Liver (tissue), 9 donors: ENCODE data around the gene UTF1. TPM values are rescaled to one million over a fixed set of nuclear protein-coding genes. Genes with fewer than 3 reads are reported as not detected.

Experiments used
- DNase-seq: peaks from one replicate; pipeline ENCODE4 v3.0.0-alpha.2; 2017; ENCODE audit warnings: low spot score
- H3K27ac ChIP-seq, 2 donors: one replicate each; pipeline ENCODE4 v1.7.0; 2013; ENCODE audit warnings: inconsistent platforms in 2 of 2, low read length in 2 of 2, control low read depth in 1 of 2, low read depth in 1 of 2, mild to moderate bottlenecking in 1 of 2
- H3K27me3 ChIP-seq, 4 donors: one replicate each; pipeline versions ENCODE4 v1.6.1 to v1.7.0; 2013; ENCODE audit warnings: low read length in 3 of 4, inconsistent platforms in 1 of 4, mild to moderate bottlenecking in 1 of 4, moderate library complexity in 1 of 4; ENCODE audit not compliant: control insufficient read depth in 4 of 4, insufficient read depth in 4 of 4
- H3K36me3 ChIP-seq, 4 donors: one replicate each; pipeline versions ENCODE4 v1.6.1 to v1.7.0; 2013; ENCODE audit warnings: low read length in 3 of 4, mild to moderate bottlenecking in 3 of 4, low read depth in 1 of 4, moderate library complexity in 1 of 4; ENCODE audit not compliant: control insufficient read depth in 4 of 4, insufficient read depth in 3 of 4
- H3K4me1 ChIP-seq, 4 donors: one replicate each; pipeline versions ENCODE4 v1.6.1 to v1.7.0; 2013; ENCODE audit warnings: low read length in 3 of 4, mild to moderate bottlenecking in 3 of 4, moderate library complexity in 1 of 4; ENCODE audit not compliant: control insufficient read depth in 4 of 4, insufficient read depth in 4 of 4
- H3K4me3 ChIP-seq, 3 donors: one replicate each; pipeline versions ENCODE4 v1.6.1 to v1.7.0; 2013; ENCODE audit warnings: low read length in 3 of 3, control low read depth in 1 of 3, low read depth in 1 of 3, mild to moderate bottlenecking in 1 of 3
- H3K9ac ChIP-seq, 2 donors: one replicate each; pipeline ENCODE4 v1.7.0; 2013; ENCODE audit warnings: low read length in 2 of 2, mild to moderate bottlenecking in 2 of 2, moderate library complexity in 2 of 2, control low read depth in 1 of 2, low read depth in 1 of 2
- H3K9me3 ChIP-seq, 4 donors: one replicate each; pipeline versions ENCODE4 v1.6.1 to v1.7.0; 2013; ENCODE audit warnings: low read length in 3 of 4; ENCODE audit not compliant: control insufficient read depth in 4 of 4
- ATF3 ChIP-seq: IDR thresholded peaks from 2 replicates; pipeline ENCODE4 v1.6.1; 2016; ENCODE audit warnings: antibody characterized with exemption
- CTCF ChIP-seq: fragments of 150-350 bp; IDR thresholded peaks from 2 replicates; pipeline ENCODE4 v1.5.1; 2017; ENCODE audit warnings: improper control_type of control experiment, low read depth, low read length; ENCODE audit not compliant: missing input control
- EGR1 ChIP-seq, 2 donors: IDR thresholded peaks; 2 replicates each; pipeline ENCODE4 v1.6.1; 2016 to 2018; ENCODE audit warnings: antibody characterized with exemption in 2 of 2, low read depth in 2 of 2
- FOXA1 ChIP-seq: IDR thresholded peaks from 2 replicates; pipeline ENCODE4 v1.6.1; 2016; ENCODE audit warnings: antibody characterized with exemption
- FOXA2 ChIP-seq: IDR thresholded peaks from 2 replicates; pipeline ENCODE4 v1.6.1; 2016; ENCODE audit warnings: antibody characterized with exemption
- GABPA ChIP-seq, 2 donors: IDR thresholded peaks in 1 of 2; conservative IDR thresholded peaks in 1 of 2; 2 replicates each; pipeline ENCODE4 v1.6.1; 2016; ENCODE audit warnings: antibody characterized with exemption in 2 of 2, mild to moderate bottlenecking in 1 of 2, moderate library complexity in 1 of 2
- HNF4G ChIP-seq: IDR thresholded peaks from 2 replicates; pipeline ENCODE4 v1.6.1; 2016; ENCODE audit warnings: antibody characterized with exemption
- NR2F2 ChIP-seq: IDR thresholded peaks from 2 replicates; pipeline ENCODE4 v1.6.1; 2016; ENCODE audit warnings: antibody characterized with exemption
- RAD21 ChIP-seq, 2 donors: IDR thresholded peaks; 2 replicates each; pipeline ENCODE4 v1.6.1; 2016; ENCODE audit warnings: antibody characterized with exemption in 2 of 2, mild to moderate bottlenecking in 2 of 2
- SP1 ChIP-seq: IDR thresholded peaks from 2 replicates; pipeline ENCODE4 v1.6.1; 2018; ENCODE audit warnings: antibody characterized with exemption, mild to moderate bottlenecking
- TAF1 ChIP-seq: conservative IDR thresholded peaks from 2 replicates; pipeline ENCODE4 v1.6.1; 2016; ENCODE audit warnings: antibody characterized with exemption, mild to moderate bottlenecking
- YY1 ChIP-seq: IDR thresholded peaks from 2 replicates; pipeline ENCODE4 v1.6.1; 2016; ENCODE audit warnings: antibody characterized with exemption, mild to moderate bottlenecking
- WGBS: extraction: QIAGEN DNeasy Blood & Tissue Kit; methylation state at CpG from one replicate; pipeline ENCODE4 v1.1.7; 2013; 5-methylcytosine and 5-hydroxymethylcytosine counted together
- polyA plus RNA-seq, 2 donors: library from polyadenylated mRNA; stranded (reverse) in 1 of 2; unstranded in 1 of 2; fragments of 200-250 nt in 1 of 2; fragments of >200 nt in 1 of 2; fragmentation: Nextera tagmentation in 1 of 2; extraction: Ambion mirVana in 1 of 2; gene quantifications; one replicate each; pipeline versions ENCODE4 v1.2.1 to v1.2.3, GENCODE V29; 2013 to 2015
- total RNA-seq, 2 donors: library from RNA; depleted of rRNA; stranded (reverse); fragments of >200 nt; gene quantifications; one replicate each; pipeline ENCODE4 v1.2.3, GENCODE V29; 2014
- TF ChIP-seq, protein P1 (sequence below): IDR thresholded peaks from 2 replicates; pipeline ENCODE4 v1.6.1; 2016; ENCODE audit warnings: antibody characterized with exemption, mild to moderate bottlenecking
- donor health status: healthy.
- donor health status: healthy.
- donor health status: healthy.
- donor health status: healthy.
- donor health status: healthy.

The UTF1 gene
- total and polyA plus RNA-seq, 4 donors, result not detected

DNA sequence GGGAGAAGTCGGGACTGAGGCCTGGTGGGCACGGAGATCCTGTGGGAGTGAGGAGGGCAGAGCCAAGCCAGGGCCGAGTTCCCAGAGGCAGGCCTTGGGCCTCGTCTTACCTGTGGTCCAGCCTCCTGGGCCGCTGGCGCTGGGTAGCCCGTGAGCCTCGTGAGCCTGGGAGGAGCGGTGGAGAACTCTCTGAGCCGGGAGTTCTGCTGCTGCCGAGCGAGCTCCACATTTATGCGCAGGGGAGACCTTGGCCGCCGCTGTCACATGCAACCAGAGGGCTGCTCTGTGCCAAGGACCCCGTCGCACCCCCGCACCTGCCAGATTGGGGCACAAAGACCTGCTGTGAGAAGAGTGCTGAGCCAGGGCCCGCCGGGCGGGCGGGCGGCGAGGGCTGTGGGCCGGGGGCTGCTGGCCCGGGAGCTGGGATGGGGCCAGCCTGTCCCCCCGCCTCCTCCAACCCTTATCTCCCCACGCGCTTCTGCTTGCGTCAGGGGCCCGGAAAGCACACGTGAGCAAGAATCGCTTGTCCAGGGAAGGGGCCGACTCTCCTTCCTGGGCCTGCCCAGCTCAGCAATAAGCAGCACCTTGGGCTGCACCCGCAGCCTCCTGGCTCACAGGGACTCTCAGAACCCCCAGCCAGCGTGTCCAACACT, 17.8 kb downstream of the UTF1 start:
- DNase-seq, result no peak
- WGBS, result 78% methylated on average over 36 of the region's 36 CpGs
- Histone ChIP-seq H3K4me1 (peaks cover 0 to 6% (median 2%) of the 10 kb centered on the region in 4 donors), H3K27ac (no peak overlapping the region), H3K36me3 (no peaks in the 10 kb centered on the region), H3K27me3 (peaks cover 0 to 3% (median 1%) of the 10 kb centered on the region in 4 donors), H3K9ac (no peak overlapping the region), H3K4me3 (no peak overlapping the region), H3K9me3 (no peaks in the 10 kb centered on the region)
- TF ChIP-seq FOXA1, result no peak
- TF ChIP-seq RAD21 (IDR thresholded peaks at IDR 0.05), result no peak
- no peak for TF ChIP-seq CTCF
- TF ChIP-seq, protein P1, sequence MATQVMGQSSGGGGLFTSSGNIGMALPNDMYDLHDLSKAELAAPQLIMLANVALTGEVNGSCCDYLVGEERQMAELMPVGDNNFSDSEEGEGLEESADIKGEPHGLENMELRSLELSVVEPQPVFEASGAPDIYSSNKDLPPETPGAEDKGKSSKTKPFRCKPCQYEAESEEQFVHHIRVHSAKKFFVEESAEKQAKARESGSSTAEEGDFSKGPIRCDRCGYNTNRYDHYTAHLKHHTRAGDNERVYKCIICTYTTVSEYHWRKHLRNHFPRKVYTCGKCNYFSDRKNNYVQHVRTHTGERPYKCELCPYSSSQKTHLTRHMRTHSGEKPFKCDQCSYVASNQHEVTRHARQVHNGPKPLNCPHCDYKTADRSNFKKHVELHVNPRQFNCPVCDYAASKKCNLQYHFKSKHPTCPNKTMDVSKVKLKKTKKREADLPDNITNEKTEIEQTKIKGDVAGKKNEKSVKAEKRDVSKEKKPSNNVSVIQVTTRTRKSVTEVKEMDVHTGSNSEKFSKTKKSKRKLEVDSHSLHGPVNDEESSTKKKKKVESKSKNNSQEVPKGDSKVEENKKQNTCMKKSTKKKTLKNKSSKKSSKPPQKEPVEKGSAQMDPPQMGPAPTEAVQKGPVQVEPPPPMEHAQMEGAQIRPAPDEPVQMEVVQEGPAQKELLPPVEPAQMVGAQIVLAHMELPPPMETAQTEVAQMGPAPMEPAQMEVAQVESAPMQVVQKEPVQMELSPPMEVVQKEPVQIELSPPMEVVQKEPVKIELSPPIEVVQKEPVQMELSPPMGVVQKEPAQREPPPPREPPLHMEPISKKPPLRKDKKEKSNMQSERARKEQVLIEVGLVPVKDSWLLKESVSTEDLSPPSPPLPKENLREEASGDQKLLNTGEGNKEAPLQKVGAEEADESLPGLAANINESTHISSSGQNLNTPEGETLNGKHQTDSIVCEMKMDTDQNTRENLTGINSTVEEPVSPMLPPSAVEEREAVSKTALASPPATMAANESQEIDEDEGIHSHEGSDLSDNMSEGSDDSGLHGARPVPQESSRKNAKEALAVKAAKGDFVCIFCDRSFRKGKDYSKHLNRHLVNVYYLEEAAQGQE, result no peak
- TF ChIP-seq SP1, result no peak
- TF ChIP-seq FOXA2, result no peak
- TF ChIP-seq ATF3, result no peak
- no peak for TF ChIP-seq TAF1
- TF ChIP-seq NR2F2, result no peak
- TF ChIP-seq GABPA (IDR thresholded peaks at IDR 0.05 in 1 of 2, conservative IDR thresholded peaks at IDR 0.05 in 1 of 2), result no peak
- no peak for TF ChIP-seq YY1
- no peak for TF ChIP-seq EGR1 (IDR thresholded peaks at IDR 0.05; ENCODE audit: low read depth in 2 of 2)
- TF ChIP-seq HNF4G, result no peak

GRCh38 chr10:133248334-133248715, 18.3 kb downstream of the UTF1 start:
- TF ChIP-seq SP1 (no peak), EGR1 (IDR thresholded peaks at IDR 0.05; ENCODE audit: low read depth in 2 of 2) (no peak), YY1 (no peak)
- peaks cover 0 to 3% (median 0%) of the 10 kb centered on the region in 4 donors for H3K27me3 ChIP-seq
- H3K4me3 ChIP-seq, result no peak overlapping the region
- H3K36me3 ChIP-seq, result no peaks in the 10 kb centered on the region
- H3K9ac ChIP-seq, result no peak overlapping the region
- peaks cover 0 to 6% (median 2%) of the 10 kb centered on the region in 4 donors for H3K4me1 ChIP-seq
- H3K27ac ChIP-seq, result no peak overlapping the region
- no peak for DNase-seq
- 92% methylated on average over 12 of the region's 12 CpGs for WGBS
- H3K9me3 ChIP-seq, result no peaks in the 10 kb centered on the region
